HepG2 (cell line): ENCODE results near the gene DNAJB2. TPM values are rescaled to one million over a fixed set of nuclear protein-coding genes. Genes with fewer than 3 reads are reported as not detected.

Experiments
- E2F2 ChIP-seq: sonication (generic); formaldehyde crosslinking; IDR thresholded peaks from 2 replicates; pipeline ENCODE4 v1.4.0; 2020; ENCODE audit warnings: missing genetic modification reagents, borderline replicate concordance
- EEA1 ChIP-seq: sonication (generic); formaldehyde crosslinking; IDR thresholded peaks from 2 replicates; pipeline ENCODE4 v1.5.1; 2020; ENCODE audit warnings: mild to moderate bottlenecking, missing genetic modification reagents, borderline replicate concordance
- FOXK2 ChIP-seq: fragments of 450-650 bp; IDR thresholded peaks from 2 replicates; pipeline ENCODE4 v1.6.1; 2016
- FOXP4 ChIP-seq: sonication (generic); formaldehyde crosslinking; IDR thresholded peaks from 2 replicates; pipeline ENCODE4 v1.4.0; 2020; ENCODE audit warnings: missing genetic modification reagents
- HMGA1 ChIP-seq: sonication (generic); formaldehyde crosslinking; conservative IDR thresholded peaks from 2 replicates; pipeline ENCODE4 v1.4.0; 2020; ENCODE audit warnings: missing genetic modification reagents
- KLF15 ChIP-seq: sonication (generic); formaldehyde crosslinking; IDR thresholded peaks from 2 replicates; pipeline ENCODE4 v1.8.1; 2023; ENCODE audit warnings: borderline replicate concordance, mild to moderate bottlenecking, inconsistent platforms, missing genetic modification reagents, mixed read lengths
- MNT ChIP-seq: fragments of 450-650 bp; IDR thresholded peaks from 2 replicates; pipeline ENCODE4 v1.6.1; 2016
- MXD3 ChIP-seq: IDR thresholded peaks from 2 replicates; pipeline ENCODE4 v1.6.1; 2016; ENCODE audit warnings: mild to moderate bottlenecking, missing biosample characterization, missing genetic modification reagents
- NONO ChIP-seq, 2 experiments: fragments of 450-650 bp in 1 of 2; sonication (generic) in 1 of 2; formaldehyde crosslinking in 1 of 2; IDR thresholded peaks in 1 of 2; conservative IDR thresholded peaks in 1 of 2; 2 replicates each; pipeline versions ENCODE4 v1.6.1 to v1.8.0; 2017 to 2022; ENCODE audit warnings: mild to moderate bottlenecking in 1 of 2, missing genetic modification reagents in 1 of 2, moderate library complexity in 1 of 2
- REL ChIP-seq: sonication (generic); formaldehyde crosslinking; conservative IDR thresholded peaks from 2 replicates; pipeline ENCODE4 v1.8.0; 2022; ENCODE audit warnings: mild to moderate bottlenecking, missing genetic modification reagents, moderate library complexity
- SOX13 ChIP-seq, 3 experiments: fragments of 450-650 bp in 1 of 3; sonication (generic) in 1 of 3; formaldehyde crosslinking in 1 of 3; IDR thresholded peaks in 2 of 3; conservative IDR thresholded peaks in 1 of 3; 2 replicates each; pipeline versions ENCODE4 v1.5.0 to v1.6.1; 2016 to 2020; ENCODE audit warnings: antibody characterized with exemption in 1 of 3, mild to moderate bottlenecking in 1 of 3, missing compliant biosample characterization in 1 of 3, missing genetic modification reagents in 1 of 3, moderate library complexity in 1 of 3
- ZBTB37 ChIP-seq: sonication (generic); formaldehyde crosslinking; IDR thresholded peaks from 2 replicates; pipeline ENCODE4 v1.4.0; 2020; ENCODE audit warnings: mild to moderate bottlenecking, missing genetic modification reagents
- ZNF383 ChIP-seq: sonication (generic); formaldehyde crosslinking; IDR thresholded peaks from 2 replicates; pipeline ENCODE4 v1.4.0; 2020; ENCODE audit warnings: missing genetic modification reagents, mild to moderate bottlenecking, borderline replicate concordance
- ZNF652 ChIP-seq: IDR thresholded peaks from 2 replicates; pipeline ENCODE4 v1.6.1; 2016; ENCODE audit warnings: low read depth, borderline replicate concordance
- ZNF841 ChIP-seq: sonication (generic); formaldehyde crosslinking; IDR thresholded peaks from 2 replicates; pipeline ENCODE4 v1.8.1; 2023; ENCODE audit warnings: missing genetic modification reagents, borderline replicate concordance
- ZSCAN20 ChIP-seq: sonication (generic); formaldehyde crosslinking; IDR thresholded peaks from 2 replicates; pipeline ENCODE4 v1.4.0; 2020; ENCODE audit warnings: missing genetic modification reagents, mild to moderate bottlenecking, borderline replicate concordance
- polyA plus RNA-seq, 8 experiments: library from polyadenylated mRNA; depleted of rRNA in 3 of 8; stranded (reverse) in 7 of 8; unstranded in 1 of 8; fragments of >200 nt; fragmentation: Illumina TruSeq in 4 of 8; extraction: Trizol in 4 of 8; gene quantifications; 2 replicates each; pipeline versions ENCODE4 v1.2.1 to v1.2.3, GENCODE V29; 2011 to 2016; ENCODE audit warnings: low read depth in 4 of 8, missing spikeins in 1 of 8, mixed read lengths in 1 of 8; ENCODE audit not compliant: insufficient read depth in 1 of 8
- total RNA-seq, 5 experiments: library from RNA; depleted of rRNA; stranded (reverse); fragments of >200 nt; fragmentation: Illumina TruSeq; extraction: Trizol; gene quantifications; 2 replicates each; pipeline ENCODE4 v1.2.3, GENCODE V29; 2016; ENCODE audit warnings: low read depth in 1 of 5

Gene DNAJB2
- total and polyA plus RNA-seq, 2 of the 13 experiments (the other 11 are each of a cell fraction or from before 2014, with no cell fraction given): 21.3 to 31.1 TPM

- TF ChIP-seq ZBTB37 (CRISPR knock-in tag) (no peak), SOX13 (IDR thresholded peaks at IDR 0.05) (no peak), SOX13 (CRISPR knock-in tag; conservative IDR thresholded peaks at IDR 0.05 in 1 of 2, IDR thresholded peaks at IDR 0.05 in 1 of 2) (peak in 1 of 2 experiments; percentile 54; a peak in 1 of 4 replicates), NONO (IDR thresholded peaks at IDR 0.05) (no peak), NONO (CRISPR knock-in tag; conservative IDR thresholded peaks at IDR 0.05) (peak; percentile 90; the same call in 1 of the 2 replicates), FOXP4 (CRISPR knock-in tag) (peak; percentile 33; the same call in 1 of the 2 replicates), ZSCAN20 (CRISPR knock-in tag) (0 out of 2 replicates have a peak, but pooled peaks have one; percentile 46), HMGA1 (CRISPR knock-in tag) (no peak), E2F2 (no peak), REL (CRISPR knock-in tag) (no peak; the same call in 1 of the 2 replicates), FOXK2 (no peak; the same call in 1 of the 2 replicates), ZNF841 (CRISPR knock-in tag) (no peak), EEA1 (CRISPR knock-in tag) (peak; percentile 89; the same call in 1 of the 2 replicates), KLF15 (0 out of 2 replicates have a peak, but pooled peaks have one; percentile 81), ZNF652 (CRISPR knock-in tag) (no peak; the same call in 1 of the 2 replicates), ZNF383 (CRISPR knock-in tag) (no peak), MXD3 (CRISPR knock-in tag) (peak; percentile 92), MNT (no peak)
Measured at GRCh38 chr2:219294356-219295351, 15.5 kb downstream of the DNAJB2 start (continued).
